Middle frontal gyrus (tissue), 1 donor: ENCODE results near the gene LSS.
"Not testable (repeated sequence)": the region's sequence is repeated elsewhere in the genome, so short reads cannot be mapped to it uniquely, and the experiment has no call there.

Experiments
- DNase-seq: peaks from one replicate; pipeline ENCODE4 v3.0.0-alpha.2; 2015; ENCODE audit warnings: low spot score; ENCODE audit errors: extremely low spot score

LSS gene

DNA sequence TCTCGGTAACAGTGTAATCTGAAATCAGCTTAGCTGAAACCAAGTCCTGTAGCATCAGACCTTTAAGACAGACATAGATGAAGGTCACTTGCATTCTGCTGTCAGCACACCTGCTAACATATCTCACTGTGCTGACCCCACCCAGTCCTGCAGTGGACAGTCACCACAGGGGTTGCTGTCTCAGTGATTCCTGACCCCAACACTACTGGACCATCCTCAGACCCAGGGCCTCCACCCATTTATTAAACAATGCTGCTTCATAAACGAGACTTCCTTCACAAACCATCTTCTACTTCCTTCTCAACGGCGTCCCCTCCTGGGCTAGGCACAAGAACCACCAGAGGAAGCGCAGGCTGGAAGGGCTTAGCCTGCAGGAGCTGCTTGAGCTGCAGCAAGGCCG lies 17.8 kb upstream of the LSS start:
- no peak for DNase-seq

DNA sequence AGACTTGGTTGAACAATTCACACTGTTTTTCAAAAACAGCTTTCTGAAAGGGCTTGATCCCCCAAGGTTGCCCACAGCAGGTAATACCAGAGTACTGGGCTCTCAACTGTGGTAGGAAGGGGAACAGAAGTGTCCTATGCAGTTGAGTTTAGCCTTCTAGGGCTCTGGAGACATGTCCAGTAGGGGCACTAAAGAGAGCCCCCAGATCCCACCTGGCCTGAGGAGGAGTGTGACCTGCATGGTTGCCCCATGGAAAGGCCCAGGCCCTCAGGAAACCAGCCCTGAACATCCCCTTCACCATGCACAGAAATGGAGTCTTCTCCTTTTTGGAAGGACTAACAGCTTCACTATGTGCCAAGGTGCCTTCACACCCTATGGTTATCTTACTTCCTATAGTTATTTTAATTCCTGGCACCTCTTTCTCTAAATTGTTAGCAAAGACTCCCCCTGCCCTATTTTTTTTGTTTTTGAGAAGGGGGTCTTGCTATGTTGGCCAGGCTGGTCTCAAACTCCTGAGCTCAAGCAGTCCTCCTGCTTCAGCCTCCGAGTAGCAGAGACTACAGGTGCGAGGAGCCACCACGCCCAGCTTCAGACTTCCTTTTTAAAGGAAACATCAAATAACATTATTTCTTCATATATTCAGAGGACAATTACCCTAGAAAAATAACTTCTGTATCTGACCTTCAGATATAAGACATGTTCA lies 16.8 kb upstream of the LSS start:
- no peak for DNase-seq

DNA sequence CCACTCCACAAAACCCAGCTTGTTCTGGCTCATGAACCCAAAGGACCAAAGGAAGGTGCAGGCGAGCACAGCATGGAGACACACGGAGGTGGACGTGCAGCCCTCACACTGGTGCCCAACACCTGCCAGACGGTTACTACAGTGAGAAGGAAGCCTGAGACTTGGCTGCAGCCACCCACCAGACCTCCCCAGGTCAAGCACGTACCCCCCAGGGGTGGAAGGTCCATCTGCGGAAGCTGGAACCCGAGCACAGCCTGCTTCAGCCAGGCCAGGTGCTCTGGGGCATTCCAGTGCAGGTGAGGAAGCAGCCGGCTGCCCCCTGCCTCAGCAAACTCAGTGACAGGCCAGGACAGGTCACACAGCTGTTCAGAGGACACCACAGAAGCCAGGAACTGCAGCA lies 16.0 kb upstream of the LSS start:
- DNase-seq, result no peak

DNA sequence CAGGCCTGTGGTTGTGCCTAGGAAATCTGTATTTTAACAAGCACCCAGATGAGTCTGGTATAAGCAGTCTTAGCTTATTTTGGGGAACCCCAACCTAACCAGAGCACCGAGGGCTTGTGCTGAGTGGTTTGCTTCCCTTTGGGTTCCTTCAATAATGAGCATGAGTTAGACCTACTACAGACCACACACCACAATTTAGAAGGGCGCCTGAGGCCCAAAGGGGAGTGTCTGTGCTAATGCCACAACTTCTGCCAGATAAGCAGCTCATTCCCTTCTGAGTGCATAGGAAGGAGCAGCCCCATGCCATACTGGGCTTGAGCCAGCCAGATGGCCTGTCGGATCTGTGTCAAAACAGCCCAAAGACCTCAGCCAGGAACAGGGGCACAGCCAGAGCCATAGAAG lies 15.4 kb upstream of the LSS start:
- no peak for DNase-seq

DNA sequence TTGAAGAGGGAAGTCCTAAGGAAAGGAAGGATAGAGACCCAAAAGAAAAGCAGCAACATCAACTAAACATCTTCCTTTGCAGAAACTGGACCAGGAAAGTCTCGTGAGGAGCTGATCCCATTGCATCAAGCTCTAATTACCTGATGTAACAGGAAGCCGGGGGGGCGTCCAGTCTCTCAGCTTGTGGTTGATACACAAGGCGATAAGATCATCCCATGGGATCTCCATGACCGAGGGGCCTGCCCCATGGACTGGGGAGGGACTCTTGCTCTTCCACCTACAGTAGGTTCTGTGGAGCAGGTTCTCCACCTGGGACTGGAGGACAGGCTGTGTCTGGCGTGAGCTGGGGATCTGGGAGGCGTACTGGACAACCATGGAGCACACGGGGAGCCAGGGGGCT lies 14.8 kb upstream of the LSS start:
- no peak for DNase-seq

DNA sequence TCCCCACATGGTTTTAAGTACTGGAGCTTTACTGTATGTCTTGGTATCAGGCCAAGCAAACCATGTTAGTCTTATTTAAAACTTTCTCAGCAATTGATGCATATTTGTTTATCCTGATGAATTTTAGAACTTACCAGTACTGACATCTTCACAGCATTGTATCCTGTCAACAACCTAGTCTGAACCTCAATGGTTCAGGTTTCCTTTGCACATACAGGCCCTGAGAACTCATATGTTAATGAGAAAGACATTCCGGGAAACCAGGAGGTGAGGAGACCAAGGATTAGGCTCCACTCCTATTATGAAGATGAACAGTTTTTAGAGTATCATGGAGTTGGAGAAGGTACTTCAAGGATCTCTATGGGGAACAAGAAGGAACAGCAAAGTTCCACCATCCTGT lies 13.0 kb upstream of the LSS start:
- not testable (repeated sequence) for DNase-seq

DNA sequence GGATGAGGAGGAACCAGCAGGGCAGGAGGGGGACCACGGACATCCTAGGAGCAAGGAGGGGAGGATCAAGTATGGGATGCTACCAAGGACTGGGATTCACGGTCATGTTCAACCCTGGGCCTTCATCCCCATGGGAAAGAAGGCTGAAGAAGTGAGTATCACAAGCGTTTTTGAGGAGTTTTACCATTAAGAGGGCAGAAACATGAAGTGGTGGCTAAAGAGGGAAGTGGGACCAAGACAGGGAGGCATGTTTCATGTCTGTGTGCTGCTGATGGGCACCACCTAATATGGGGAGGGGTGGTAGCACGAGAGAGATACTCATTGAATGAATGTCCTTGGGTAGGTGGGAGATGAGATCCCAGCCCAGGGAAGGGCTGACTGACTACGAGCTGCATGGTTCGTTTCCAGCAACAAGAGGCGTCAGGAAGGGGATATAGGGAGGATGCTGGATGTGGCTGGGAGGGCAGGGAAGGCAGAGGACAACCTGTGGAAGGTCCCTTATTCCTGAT lies 11.3 kb upstream of the LSS start:
- DNase-seq, result no peak

DNA sequence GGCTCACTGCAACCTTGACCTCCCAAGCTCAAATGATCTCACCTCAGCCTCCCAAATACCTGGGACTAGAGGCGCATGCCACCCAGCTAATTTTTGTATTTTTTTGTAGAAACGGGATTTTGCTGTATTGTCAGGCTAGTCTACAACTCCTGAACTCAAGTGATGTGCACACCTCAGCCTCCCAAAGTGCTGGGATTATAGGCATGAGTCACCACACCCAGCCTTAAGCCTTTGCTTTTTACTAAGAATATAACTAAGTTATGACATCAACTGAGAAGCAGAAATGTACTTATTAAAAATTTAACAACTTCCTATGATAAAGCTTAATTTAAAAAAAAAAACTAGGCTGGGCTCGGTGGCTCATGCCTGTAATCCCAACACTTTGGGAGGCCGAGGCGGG lies 8.9 kb upstream of the LSS start:
- DNase-seq, result no peak

DNA sequence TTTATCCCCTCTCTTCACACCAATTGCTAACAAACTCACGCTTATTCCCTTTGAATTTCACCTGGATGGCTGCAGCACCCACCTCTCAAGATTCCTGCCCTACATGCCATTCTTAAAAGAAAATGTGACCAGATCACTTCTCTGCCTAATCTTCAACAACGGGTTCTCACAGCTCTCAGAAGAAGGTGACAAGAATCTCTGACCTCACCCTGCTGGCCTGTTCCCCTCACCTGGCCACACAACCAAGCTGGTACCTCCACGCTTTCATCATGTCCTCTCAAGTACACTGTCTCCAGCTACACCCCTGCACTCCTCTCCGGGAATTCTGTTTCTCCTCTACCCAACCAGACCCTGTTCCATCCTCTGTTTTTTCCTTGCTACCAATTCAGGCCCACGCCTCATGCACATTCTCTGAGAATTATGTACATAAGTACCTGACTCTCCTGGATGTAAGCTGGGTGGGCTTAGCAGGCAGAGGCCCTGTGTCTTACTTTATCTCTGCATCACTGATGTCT lies 5.9 kb upstream of the LSS start:
- no peak for DNase-seq

DNA sequence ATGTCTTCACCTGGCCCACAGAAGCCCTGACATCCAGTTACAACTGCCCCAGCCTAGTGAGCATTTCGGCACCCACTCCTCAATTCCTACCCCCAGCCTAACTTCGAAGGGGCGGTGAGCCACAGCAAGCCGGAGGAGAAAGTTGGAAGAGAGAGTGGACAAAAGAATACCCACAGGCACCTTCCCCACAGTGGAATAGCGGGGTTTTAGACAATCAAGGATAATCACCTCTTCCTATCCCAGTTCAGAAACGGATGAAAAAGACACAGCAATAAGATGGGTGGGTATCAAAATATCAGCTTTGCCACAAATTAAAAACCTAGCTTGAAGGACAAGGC lies 1.3 kb upstream of the LSS start:
- no peak for DNase-seq

DNA sequence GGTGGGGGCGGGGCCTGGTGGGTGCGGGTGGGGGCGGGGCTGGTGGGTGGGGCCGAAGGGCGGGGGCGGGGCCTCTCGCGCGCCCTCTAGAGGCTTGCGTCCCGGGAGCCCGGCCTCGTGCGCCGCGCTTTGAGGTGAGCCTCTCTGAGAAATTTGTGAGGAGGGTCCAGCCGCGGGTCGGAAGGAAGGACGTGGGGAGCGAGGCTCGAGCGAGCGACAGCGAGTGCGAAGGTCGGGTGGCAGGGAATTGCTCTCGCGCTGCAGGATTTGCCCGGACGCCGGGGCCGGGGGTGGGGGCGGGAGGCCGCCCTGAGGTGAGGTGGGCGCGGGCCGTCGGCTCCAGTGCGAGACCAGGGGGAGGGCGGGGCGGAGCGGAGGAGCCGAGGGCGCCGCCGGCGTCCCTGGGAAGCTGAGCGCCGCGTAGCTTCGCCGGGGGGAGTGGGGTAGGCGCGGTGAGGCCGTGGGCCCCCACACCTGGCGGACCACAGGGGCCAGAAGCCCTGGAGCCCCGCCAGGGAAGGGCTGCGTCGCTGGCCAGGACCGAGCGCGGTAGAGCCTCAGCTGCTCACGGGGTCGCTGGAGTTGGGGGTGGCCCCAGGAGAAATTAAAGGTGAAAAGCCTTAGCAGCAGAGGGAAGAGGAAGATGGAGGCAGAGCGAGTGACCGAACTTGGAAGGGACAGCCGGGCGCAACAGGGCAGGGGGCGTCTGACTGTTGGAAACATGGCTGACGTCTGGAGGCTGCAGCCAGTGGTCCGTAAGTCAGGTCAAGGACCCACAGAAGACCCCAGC lies 754 bp upstream of the LSS start:
- no peak for DNase-seq

DNA sequence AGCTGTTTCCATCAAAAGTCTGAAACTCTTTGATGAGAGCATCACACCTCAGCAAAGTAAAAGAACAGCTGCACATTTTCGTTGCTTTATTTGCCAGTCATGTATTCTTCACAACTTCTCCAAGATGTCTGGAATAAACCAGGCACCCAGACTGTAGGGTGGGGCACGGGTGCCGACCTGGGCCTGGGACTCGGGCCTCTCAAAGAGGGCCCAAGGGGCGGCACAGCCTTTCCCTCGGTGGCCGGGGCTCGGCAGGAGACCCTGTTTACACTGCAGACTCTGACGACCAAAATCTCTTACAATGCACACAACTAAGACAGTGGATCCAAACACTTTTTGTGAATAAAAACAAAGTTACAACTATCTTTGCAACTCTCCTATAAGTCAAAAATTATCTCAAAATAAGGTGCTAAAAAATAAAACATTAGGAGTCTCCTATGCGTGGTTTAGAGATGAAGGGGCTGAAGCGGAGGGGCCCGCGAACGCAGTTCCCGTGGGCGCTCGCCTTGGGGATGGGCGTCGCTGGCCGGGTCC lies 696 bp downstream of the LSS start:
- DNase-seq, result no peak

DNA sequence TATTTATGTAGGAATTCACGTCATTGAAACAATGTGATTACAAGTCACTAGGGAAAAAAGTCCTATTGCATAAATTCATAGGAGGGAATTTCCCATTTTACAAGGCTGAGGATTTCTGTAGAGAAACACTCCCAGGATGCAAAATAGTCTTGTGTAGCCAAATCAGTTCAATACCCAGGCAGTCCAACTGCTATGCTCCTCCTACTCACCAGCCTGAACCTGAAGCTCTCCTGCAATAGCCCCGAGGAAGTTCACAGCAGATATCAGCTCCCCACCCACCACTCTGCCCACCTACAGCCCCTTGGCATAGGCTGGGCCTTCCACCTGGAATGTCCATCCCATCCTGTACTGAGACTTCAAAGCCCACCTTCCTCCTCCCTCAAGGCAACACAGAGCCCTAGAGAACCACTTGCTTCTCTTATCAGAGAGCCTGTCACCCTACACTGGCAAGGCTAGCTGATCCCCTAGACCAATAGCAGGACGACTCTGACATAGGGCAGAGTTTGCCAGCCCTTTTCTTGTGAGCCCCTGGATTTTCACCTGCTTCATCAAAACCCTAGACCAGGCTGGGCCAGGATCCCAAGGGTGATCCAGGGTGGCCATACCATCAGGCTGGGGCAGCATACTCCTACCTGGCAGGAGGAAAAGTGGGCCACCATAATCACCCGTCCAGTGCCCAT lies 1.5 kb downstream of the LSS start:
- no peak for DNase-seq

DNA sequence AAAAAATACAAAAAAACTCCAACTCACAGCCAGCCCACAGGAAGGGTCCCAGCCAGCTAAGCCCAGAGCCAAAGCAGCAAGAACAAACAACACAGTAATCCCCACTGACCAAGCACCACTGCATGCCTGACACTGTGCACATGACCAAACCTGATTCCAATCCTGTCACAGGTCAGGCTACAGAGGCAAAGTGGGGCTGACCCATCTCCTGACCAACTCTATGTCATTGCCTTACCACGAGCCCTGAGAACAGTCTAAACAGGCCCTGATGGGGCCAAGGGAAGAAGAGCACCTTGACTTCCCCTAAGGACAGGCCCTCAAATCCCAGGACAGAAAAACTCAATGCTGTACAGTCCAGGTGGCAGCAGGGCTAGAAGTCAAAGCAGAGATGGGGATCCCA lies 2.4 kb downstream of the LSS start:
- no peak for DNase-seq

DNA sequence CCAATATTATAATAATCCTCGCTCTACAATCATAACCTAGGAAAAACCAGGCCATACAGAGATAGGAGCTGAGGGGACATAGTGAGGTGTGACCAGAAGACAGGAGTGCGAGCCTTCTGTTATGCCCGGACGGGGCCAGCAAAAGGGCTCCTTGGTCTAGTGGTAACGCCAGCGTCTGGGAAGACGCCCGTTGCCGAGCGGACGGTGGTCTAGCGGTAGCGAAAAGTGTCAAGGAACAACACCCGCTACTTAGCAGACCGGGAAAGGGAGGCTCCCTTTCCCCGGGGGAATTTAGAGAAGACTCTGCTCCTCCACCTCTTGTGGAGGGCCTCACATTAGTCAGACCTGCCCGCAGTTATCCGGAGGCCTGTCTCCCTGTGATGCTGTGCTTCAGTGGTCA lies 4.9 kb downstream of the LSS start:
- DNase-seq, result not testable (repeated sequence)

DNA sequence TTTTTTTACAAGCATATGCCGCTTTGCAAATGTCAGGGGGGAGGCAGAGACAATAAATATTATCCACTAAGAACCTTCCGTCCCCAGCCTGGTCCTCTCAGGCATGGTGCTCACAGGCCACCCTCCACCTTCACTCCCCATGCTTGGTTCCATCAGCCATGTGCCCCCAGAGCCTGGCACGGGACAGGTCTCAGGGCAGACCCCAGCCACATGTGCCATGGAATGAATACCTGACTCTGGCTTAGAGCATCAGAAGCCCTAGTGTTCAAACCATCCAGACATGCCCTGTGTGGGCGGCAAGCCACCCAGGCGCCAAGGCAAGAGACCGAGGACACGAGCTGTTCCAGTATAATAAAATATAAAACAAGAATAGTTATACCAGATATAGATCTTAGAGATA lies 5.4 kb downstream of the LSS start:
- no peak for DNase-seq

DNA sequence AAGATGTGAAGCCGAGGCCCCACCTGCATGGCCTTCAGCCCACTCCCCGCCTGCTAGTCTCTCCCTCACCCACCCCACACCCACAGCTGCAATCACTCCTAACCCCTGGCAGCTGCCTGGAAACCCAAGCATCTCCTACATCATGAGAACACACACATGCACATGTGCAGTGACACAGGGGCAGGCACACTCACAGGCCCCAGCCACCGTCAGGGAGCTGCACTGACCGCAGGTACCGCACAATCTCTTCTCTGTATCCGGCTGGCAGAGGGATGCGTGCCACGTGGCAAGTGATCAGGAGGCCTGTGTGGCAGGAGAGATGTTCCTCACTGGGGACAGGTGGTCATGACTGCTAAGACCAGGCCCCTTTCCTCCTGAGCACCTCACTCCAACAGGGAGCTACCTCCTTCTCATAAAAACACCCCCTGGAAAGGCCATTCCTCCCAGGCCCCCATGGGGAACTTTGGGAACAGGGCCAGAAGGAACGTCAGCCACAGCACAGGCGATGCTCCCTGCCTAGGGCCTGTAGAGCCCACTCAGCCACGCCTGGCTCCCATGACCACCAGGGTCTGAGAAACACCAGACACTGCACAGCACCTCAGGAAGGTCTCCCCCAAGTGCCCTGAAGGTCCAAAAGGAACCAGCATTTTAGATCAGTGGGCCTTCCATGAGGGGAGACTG lies 6.0 kb downstream of the LSS start:
- DNase-seq, result no peak

DNA sequence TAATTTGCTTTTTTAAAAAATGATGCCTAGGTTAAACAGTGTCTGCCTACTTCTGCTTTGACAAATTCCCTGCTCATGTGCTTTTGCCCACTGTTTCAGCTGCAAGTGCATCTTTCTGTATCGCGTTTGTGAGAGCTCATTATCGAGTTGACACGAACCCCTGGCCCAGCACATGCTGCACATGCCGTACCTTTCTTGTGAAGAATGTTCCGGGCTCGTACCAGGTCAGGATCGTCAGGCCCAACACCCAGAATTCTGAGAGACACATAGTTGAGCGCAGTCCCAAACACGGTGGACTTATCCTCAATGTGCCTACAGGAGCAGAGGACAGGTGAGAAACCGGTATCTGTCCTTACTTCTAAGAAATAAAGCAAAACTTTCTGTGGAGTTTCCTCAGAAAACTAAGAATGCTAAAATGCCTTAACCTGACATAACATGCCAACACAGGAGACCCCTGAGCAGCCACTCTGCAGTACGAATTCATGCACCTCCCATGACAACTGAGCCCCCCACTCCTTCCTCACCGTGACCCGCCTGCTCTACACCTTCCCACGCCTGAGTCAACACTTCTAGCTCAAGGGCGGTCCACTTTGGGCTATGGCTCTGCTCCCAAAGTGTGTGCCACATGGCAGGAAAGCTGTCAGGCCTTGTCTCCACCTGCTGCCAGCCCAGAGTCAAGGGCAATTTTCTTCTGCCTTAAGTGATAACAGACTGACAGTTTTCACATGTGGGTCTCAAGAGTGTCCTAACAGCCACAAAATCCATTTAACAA lies 6.7 kb downstream of the LSS start:
- DNase-seq, result no peak

DNA sequence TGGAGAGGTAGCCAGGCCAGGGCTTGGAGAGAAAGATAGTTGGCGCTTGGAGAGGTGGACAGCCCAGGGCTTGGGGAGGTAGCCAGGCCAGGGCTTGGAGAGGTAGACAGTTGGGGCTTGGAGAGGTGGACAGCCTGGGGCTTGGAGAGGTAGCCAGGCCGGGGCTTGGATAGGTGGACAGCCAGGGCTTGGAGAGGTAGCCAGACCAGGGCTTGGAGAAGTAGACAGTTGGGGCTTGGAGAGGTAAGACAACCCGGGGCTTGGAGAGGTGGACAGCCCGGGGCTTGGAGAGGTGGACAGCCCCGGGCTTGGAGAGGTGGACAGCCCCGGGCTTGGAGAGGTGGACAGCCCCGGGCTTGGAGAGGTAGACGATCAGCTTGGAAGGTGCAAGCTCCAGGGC lies 7.7 kb downstream of the LSS start:
- no peak for DNase-seq

DNA sequence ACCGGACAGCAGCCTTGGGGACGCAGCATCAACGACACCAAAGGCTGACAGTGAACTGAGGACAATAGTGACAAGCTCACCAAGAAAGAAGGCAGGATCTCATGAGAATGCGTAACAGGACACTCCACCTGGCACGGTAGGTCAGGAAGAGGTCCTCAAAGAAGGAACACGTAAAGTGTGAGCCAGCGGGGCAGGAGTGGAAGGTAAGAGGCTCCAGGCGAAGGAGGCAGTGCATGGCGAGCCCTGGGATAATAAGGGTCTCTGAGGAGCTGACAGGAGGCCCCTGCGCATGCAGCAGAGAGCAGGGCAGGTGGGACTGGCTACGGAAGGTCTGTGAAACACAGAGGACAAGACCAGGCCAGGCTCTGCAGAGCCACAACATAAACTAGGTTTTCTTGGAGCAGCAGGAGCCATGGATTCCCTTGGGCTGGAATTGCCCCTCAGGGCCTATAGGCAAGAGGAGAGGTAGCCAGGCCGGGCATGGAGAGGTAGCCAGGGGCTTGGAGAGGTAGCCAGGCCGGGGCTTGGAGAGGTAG lies 8.2 kb downstream of the LSS start:
- no peak for DNase-seq
